GM21737 (cell line): ENCODE results near the gene SMCR8.
"Not testable (repeated sequence)": the region's sequence is repeated elsewhere in the genome, so short reads cannot be mapped to it uniquely, and the experiment has no call there.

Source experiments
- ATAC-seq: cut with Tn5 transposase; IDR thresholded peaks from one replicate; pipeline ENCODE4 v1.9.1; 2021; ENCODE audit warnings: mild to moderate bottlenecking, moderate library complexity; ENCODE audit not compliant: unreplicated experiment

Gene SMCR8

DNA sequence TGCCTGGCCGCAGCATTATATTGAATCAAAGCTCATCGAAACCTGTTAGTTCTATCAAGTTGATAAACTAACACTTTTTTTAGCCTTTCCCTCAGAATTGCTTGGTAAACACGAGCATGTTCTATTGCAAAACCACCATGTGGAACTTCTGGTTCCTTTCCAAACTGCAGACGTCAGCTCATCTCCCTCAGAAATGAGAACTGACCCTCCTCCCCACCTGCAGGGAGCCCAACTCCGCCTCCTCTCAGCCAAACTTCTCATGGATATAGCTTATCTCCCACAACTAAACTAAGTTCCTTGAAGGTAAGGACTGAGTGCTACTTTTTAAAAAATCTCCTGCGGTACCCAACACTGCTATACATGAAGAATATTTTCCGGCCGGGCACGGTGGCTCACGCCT lies 41.5 kb downstream of the SMCR8 start:
- ATAC-seq: no peak

DNA sequence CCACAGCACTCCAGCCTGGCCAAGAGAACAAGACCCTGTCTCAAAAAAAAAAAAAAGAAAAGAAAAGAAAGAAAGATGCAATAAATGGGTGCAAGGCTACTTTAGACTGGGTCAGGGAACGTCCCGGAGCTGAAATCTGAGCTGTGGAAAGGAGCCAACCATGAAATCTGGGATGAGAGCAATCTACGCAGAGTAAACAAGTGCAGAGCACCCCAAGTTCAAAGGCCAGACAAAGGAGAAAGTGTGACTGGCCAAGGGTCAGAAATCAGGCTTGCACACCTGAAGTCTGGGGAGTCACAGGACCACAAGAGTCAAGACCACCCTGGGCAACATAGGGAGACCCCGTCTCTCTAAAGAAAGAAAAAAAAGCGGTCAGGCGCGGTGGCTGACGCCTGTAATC lies 45.4 kb downstream of the SMCR8 start:
- ATAC-seq: no peak

DNA sequence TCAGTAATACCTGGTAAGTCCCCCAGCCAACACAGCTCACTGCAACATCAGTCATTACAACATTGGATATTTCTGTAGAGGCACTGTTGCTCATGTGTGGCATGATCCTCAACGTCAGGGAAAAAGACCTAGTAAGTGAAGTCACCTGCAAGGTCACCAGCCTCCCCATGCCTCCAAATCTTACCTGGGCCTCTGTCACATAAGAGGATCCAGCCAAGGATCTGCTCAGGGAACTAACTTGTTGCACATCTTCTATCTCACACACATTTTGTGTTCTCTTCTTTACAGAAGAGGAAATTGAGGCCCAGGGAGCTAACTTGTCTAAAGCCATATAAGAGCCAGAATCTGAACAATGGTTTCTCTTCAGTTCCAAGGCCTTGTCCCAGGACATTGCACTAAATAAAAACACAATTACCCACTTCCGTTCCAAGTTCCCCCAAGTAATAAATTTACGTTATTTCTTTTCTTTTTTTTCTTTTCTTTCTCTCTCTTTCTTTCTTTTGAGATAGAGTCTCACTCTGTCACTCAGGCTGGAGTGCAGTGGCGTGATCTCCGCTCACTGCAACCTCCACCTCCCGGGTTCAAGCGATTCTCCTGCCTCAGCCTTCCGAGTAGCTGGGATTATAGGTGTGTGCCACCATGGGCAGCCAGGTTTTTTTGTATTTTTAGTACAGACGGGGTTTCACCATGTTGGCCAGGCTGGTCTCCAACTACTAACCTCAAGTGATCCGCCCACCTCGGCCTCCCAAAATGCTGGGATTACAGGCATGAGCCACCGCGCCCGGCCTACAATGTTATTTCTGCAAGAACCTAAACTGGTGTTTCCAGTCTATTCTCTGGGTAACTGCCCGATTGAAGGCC lies 47.0 kb downstream of the SMCR8 start:
- no peak for ATAC-seq

DNA sequence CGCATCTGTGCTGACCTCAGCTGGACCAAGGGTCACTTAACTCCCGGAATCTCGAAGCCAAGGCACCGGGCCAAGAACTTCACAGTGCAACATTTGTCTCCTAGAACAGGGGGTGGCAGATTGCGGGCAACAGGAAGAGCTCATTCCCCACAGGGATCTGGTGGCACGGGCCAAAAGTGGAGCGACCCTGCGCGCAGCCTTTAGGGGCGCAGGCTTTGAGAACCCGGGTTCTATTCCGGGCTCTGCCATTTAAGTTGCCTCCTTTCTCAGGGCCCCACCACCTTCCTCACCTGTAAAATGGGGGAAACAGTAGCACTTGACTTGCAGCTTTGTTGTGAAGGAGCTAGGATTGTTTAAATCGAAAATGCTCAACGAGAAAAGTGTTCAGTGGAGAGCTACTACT lies 47.6 kb downstream of the SMCR8 start:
- ATAC-seq: peak; percentile 4

DNA sequence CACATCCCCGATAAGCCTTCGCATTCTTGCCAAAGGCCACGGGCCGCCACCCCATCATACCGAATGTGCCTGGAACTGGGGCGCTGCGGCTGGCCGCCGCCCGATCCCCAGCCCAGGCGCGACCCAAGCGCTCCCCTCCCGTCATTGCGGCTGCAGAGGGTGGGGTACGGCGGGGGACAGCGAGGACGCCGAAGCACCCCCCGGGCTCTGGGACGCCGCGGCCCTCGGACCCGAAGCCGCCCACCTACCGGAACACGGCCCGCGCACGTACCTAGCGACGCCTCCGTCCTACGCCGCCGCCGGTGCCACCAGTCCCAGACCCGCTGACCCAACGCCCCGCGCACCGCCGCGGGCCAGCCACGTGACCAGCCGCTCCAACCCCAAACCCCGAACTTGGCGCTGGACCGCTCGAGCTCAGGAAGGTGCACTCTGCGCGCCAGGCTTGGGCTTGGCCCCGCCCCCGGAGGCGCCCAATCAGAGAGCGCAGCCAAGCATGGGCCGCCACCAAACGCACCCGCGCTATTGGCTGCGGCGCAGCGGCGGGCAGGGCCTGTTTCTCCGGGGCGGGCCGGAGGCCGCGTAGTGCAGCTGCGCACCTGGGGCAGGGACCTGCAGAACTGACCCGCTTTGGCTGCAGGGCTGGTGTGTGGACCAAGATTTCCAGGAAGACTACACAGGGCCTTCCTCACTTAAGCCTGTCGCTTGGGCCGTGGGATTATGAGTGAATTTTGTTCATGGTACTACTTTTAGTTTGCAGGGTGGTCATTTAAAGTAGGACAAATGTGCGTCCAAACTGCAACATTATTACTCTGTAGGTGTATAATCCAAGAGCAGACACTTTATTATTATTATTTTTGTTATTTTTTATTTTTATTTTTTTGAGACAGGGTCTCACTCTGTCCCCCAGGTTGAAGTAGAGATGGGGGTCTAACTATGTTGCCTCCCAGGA lies 48.3 kb downstream of the SMCR8 start, which contains the start of gene SHMT1:
TSS of gene SHMT1 (minus strand) at position 450 of the 949 bp plus-strand sequence. CDS start 7,569 bp downstream, outside the sequence.
- ATAC-seq: peak; percentile 99

DNA sequence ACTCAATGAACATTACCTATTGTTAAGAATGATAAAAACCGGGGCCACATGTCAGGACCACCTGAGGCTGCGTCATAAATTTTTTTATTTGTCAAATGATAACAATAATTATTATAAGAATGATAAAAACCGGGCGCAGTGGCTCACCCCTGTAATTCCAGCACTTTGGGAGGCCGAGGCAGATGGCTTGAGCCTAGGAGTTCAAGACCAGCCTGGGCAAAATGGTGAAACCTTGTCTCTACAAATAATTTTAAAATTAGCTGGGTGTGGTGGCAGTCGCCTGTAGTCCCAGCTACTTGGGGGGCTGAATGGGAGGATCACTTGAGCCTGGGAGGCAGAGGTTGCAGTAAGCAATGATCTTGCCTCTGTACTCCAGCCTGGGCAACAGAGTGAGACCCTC lies 49.1 kb downstream of the SMCR8 start:
- ATAC-seq: no peak

DNA sequence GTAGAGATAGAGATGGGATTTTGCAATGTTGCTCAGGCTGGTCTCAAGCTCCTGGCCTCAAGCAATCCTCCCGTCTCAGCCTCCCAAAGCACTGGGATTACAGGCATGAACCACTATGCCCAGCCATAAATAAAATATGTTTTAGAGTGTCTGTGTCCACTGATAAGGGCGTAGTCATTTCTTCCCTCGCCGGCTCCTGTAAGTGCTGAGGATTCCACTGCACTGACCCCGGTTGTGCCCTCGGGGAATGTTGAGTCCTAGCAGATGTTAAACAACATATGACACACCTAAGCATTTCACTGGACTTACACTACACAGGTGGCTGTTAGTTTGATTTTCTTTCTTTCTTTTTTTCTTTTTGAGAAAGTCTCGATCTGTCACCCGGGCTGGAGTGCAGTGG lies 53.9 kb downstream of the SMCR8 start:
- no peak for ATAC-seq

DNA sequence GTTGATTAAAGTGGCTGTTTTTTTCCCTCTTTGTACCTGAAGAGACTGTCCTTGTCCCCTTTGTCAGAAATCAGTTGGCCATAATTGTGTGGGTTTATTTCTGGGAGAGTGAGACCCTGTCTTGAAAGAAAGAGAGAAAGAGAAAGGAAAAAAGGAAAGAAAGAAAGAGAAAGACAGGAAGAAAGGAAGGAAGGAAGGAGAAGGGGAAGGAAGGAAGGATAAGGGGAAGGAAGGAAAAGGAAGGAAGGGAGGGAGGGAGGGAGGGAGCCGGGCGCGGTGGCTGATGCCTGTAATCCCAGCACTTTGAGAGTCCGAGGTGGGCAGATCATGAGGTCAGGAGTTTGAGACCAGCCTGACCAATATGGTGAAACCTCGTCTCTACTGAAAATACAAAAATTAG lies 55.7 kb downstream of the SMCR8 start:
- no peak for ATAC-seq

DNA sequence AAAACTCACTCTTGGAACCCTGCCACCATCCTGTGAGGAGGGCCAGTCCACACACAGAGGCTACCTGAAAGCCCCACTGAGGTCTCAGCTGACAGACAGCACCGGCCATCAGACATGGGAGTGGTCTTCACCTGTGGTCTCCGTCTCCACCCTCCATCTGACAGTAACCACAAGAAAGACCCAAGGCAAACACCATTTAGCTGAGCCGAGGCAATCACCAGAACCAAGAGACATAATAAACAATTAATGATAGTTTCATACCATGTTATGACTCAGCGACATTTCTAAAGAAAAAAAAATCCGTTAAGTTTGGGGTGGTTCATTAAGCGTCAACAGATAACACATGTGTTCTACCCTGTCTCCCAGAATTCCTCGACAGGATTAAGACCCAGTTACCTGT lies 56.4 kb downstream of the SMCR8 start:
- no peak for ATAC-seq

DNA sequence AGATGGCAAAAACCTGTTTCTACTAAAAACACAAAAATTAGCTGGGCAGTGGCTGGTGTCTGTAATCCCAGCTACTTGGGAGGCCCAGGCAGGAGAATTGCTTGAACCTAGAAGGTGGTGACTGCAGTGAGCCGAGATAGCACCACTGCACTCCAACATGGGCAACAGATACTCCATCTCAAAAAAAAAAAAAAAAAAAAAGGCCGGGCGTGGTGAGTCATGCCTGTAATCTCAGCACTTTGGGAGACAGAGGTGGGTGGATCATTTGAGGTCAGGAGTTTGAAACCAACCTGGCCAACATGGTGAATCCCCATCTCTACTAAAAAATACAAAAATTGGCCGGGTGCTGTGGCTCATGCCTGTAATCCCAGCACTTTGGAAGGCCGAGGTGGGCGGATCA lies 58.1 kb downstream of the SMCR8 start:
- ATAC-seq: not testable (repeated sequence)

DNA sequence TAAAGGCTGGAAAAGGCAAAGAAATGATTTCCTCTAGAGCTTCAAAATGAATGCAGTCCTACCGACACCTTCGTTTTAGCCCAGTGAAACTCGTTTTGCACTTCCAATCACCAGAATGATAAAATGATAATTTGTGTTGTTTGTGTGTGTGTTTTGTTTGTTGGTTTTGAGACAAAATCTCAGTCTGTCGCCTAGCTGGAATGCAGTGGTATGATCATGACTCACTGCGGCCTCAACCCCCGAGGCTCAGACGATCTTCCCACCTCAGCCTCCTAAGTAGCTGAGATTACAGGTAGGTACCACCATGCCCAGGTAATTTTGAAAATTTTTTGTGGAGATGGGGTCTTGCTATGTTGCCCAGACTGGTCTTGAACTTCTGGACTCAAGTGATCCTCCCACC lies 59.1 kb downstream of the SMCR8 start:
- ATAC-seq: no peak
